Hepatocyte (in vitro differentiated cells): ENCODE results near the gene HIP1.

ENCODE experiments used
- CTCF ChIP-seq: fragments of 200-600 bp; sonication (generic); IDR thresholded peaks from 2 replicates; pipeline ENCODE4 v1.5.1; 2016; ENCODE audit warnings: antibody characterized with exemption, mild to moderate bottlenecking; ENCODE audit not compliant: poor library complexity
- EZH2 ChIP-seq: fragments of 200-600 bp; sonication (generic); IDR thresholded peaks from 2 replicates; pipeline ENCODE4 v1.6.1; 2016; ENCODE audit warnings: antibody characterized with exemption, mild to moderate bottlenecking, borderline replicate concordance
- EZH2phosphoT487 ChIP-seq: fragments of 200-600 bp; sonication (generic); IDR thresholded peaks from one replicate; pipeline ENCODE4 v1.6.1; 2018; ENCODE audit warnings: antibody characterized with exemption, mild to moderate bottlenecking, low read depth, moderate library complexity; ENCODE audit not compliant: unreplicated experiment, severe bottlenecking

- TF ChIP-seq CTCF (peak; percentile 44), EZH2phosphoT487 (no peak), EZH2 (no peak)
Measured at GRCh38 chr7:75756991-75757676, 18.4 kb upstream of the HIP1 start.
